ENCODE measurements around the gene FUZ.

Gene FUZ

DNA sequence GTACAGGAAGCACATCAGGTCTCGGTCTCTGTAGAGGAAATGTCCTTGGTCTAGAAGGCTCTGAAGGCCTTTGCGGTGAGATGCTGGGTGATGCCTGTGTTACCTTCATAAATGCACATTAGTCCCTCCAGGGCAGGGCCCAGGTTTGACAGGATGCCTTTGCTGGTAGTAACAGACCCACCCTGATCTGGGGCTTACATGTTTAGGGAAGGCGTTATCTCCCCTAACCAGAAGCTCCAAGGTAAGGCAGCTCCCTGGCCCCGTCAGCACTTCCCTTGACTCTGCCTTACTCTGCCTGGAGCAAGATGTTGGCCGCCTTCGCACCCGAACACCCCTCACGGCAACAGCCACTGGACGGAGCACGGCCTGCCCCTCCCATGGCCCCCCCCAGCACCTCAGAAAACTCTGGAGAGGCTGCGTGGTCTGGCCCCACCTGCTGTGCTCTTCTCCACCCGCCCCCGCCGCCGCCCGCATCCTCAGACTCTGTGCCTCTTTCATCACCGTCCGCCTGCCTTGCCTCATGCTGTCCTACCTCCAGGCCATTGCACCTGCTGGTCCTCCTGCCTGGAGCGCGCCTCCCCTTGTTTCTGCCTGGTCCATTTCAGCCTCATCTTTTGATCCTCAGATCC lies 37.2 kb downstream of the FUZ start:
- no peak overlapping the region for H3K4me3 ChIP-seq (ENCODE audit: low read depth, low read length)
- TF ChIP-seq, protein P1, sequence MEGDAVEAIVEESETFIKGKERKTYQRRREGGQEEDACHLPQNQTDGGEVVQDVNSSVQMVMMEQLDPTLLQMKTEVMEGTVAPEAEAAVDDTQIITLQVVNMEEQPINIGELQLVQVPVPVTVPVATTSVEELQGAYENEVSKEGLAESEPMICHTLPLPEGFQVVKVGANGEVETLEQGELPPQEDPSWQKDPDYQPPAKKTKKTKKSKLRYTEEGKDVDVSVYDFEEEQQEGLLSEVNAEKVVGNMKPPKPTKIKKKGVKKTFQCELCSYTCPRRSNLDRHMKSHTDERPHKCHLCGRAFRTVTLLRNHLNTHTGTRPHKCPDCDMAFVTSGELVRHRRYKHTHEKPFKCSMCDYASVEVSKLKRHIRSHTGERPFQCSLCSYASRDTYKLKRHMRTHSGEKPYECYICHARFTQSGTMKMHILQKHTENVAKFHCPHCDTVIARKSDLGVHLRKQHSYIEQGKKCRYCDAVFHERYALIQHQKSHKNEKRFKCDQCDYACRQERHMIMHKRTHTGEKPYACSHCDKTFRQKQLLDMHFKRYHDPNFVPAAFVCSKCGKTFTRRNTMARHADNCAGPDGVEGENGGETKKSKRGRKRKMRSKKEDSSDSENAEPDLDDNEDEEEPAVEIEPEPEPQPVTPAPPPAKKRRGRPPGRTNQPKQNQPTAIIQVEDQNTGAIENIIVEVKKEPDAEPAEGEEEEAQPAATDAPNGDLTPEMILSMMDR (IDR thresholded peaks at IDR 0.05; ENCODE audit: low read depth, low read length) = no peak

DNA sequence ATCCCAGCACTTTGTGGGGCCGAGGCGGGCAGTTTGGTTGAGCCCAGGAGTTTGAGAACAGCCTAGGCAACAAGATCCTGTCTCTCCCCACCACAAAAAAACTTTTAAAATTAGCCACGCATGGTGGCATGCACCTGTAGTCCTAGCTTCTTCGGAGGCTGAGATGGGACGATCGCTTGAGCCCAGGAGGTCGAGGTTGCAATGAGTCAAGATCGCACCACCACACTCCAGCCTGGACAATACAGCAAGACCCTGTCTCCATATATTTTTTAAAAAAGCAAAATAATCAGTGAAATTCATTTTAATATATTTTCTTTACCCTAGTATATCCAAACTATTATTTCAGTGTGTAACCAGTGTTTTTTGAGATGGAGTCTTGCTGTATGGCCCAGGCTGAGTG lies 38.1 kb downstream of the FUZ start:
- H3K4me3 ChIP-seq (ENCODE audit: low read depth, low read length) = no peak overlapping the region
- TF ChIP-seq, protein P1 (IDR thresholded peaks at IDR 0.05; ENCODE audit: low read depth, low read length) = no peak

DNA sequence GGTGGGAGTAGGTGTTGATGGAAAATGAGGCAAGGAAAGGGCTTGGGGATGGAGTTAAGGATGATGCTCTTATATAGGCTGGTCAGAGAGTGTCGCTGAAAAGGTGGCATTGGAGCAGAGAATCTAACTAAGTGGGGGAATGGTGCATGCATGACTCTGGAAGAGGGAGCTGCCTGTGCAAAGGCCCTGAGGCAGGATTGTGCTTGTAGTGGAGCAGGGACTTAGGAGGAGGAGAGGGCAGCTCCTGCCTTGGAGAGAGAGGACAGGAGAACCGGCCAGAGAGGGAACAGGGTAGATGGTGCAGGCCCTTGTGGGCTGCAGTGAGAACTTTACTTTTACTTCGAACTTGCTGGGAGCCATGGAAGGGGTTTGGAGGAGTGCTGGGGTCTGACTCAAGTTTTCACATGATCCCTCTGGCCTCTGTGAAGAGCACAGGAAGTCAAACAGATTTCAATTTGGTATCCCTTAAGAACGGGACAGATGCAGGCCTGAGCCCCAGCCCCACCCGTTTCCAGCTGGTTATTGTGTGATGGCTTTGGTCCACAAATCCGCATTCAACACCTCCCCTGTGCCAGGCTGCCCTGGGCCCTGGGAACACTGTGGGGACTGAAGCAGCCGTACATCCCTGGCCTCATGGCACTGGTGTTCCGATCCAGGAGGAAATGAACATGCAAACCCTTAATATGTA lies 39.3 kb downstream of the FUZ start:
- TF ChIP-seq, protein P1 (IDR thresholded peaks at IDR 0.05; ENCODE audit: low read depth, low read length) = no peak
- no peak overlapping the region for H3K4me3 ChIP-seq (ENCODE audit: low read depth, low read length)

DNA sequence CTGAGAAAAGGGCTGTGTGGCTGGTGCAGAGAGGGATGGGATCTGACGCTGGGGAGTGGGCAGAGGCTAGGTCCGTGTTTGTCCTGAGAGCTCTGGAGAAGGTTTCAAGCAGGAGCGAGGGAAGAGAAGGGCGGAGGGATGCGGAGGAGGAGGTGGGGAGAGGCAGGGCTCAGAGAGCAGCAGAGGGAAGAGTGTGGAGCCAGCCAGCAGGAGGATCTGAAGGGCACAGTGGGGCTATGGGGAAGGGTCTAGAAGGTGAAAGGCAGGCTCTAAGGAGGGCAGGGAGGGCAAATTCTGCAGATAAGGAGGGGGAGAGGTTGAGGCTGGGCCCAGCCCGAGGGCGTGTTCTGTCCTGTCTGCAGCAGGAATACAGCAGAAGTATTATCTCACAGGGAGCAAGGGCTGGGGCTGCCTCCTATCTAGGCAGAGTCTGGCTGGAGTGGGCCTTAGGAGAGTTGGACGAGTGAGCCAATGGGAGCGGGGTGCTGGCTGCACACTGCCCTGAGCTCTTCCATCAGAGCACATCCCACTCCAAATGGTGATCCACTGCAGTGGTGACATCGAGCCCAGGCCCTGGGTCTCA lies 40.2 kb downstream of the FUZ start:
- TF ChIP-seq, protein P1 (IDR thresholded peaks at IDR 0.05; ENCODE audit: low read depth, low read length) = no peak
- no peak overlapping the region for H3K4me3 ChIP-seq (ENCODE audit: low read depth, low read length)

DNA sequence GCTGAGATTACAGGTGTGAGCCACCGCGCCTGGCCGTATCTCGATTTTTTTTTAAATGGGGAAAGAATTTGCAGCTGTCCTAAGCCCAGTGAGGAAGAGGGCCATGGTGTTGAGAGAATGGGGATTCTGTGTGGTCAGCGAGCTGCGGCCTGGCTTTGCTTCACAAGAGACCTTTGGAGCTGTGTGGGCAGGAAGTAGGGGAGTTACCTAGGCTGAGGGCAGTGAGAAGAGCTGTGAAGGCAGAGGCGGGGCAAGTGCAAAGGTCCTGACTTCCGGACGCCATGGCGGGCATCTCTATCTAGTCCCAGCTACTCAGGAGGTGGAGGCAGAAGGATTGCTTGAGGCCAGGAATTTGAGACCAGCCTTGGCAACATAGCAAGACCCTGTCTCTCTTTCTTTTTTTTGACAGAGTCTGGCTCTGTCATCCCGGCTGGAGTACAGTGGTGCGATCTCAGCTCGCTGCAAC lies 41.4 kb downstream of the FUZ start:
- no peak overlapping the region for H3K4me3 ChIP-seq (ENCODE audit: low read depth, low read length)
- TF ChIP-seq, protein P1 (IDR thresholded peaks at IDR 0.05; ENCODE audit: low read depth, low read length) = no peak

DNA sequence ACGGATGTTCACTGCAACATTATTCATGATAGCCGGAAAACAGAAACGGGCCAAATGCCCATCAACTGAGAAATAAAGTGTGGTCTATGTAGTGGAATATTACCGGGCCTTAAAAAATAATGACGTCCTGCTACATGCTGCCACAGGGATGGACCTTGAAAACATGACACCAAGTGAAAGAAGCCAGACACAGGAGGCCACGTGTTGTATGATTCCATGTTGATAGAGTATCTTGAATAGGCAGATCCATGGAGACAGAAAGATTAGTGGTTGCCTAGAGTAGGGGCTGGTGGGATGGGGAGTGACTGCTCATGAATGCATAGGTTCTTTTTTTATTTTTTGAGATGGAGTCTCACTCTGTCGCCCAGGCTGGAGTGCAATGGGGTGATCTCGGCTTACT lies 42.6 kb downstream of the FUZ start:
- H3K4me3 ChIP-seq (ENCODE audit: low read depth, low read length) = no peak overlapping the region
- TF ChIP-seq, protein P1 (IDR thresholded peaks at IDR 0.05; ENCODE audit: low read depth, low read length) = no peak
